NCI-H1417 (cell line): ENCODE measurements around the gene PROS1.
"Not testable (repeated sequence)": the region's sequence is repeated elsewhere in the genome, so short reads cannot be mapped to it uniquely, and the experiment has no call there.

Source experiments
- DNase-seq, 3 experiments: peaks; one replicate each; lab custom pipeline; 2025; lab: John Stamatoyannopoulos, UW

PROS1 gene

GRCh38 chr3:93873412-93873811, 100.3 kb downstream of the PROS1 start:
- not testable (repeated sequence) for DNase-seq

- DNase-seq = no peak
Measured at GRCh38 chr3:93867425-93867824, 106.3 kb downstream of the PROS1 start.

DNA sequence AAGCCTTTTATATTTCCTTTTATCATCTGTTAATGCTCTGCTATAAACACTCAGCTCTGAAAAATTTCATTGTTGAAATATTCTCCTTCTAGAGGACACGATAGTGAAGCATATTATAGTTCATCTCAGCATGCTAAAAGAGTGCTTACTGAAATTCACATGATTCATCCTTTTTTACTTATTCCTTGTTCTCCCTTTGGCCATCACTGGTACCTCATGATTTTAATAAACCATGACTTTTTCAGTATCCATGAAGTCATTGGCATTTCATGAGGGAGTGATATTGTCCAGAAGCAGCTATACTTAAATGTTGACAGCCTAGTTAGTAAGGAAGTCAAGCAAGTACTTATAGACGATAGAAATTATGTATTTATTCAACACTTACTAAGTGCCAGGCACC, 112.7 kb downstream of the PROS1 start:
- no peak for DNase-seq

GRCh38 chr3:93855401-93855800, 118.3 kb downstream of the PROS1 start:
- no peak for DNase-seq

DNA sequence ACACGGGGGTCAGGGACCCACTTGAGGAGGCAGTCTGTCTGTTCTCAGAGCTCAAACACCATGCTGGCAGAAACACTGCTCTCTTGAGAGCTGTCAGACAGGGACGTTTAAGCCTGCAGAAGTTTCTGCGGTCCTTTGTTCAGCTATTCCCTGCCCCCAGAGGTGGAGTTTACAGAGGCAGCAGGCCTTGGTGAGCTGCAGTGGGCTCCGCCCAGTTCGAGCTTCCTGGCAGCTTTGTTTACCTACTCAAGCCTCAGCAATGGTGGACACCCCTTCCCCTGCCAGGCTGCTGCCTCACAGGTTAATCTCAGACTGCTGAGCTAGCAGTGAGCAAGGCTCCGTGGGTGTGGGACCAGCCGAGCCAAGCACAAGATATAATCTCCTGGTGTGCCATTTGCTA, 121.5 kb downstream of the PROS1 start:
- peak in 1 of 3 experiments; percentile 28 for DNase-seq

DNA sequence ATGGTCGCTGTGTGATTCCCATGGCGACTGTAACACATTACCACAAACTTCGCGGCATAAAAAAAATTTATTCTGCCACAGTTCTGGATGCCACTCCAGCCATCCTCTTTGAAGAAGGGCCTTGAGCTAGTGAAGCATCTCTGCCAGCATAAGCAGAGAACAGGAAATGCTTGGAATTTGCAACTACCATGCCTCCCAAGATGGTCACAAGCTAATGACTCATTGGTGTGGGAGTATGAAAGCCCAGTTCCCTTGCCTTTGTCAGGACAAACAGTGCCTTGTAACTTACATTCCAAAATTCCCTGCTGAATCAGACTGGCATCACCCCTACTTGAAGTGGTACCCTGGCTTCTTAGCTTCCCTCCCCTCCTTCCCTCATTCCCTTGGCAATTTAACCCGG, 129.7 kb downstream of the PROS1 start:
- no peak for DNase-seq

DNA sequence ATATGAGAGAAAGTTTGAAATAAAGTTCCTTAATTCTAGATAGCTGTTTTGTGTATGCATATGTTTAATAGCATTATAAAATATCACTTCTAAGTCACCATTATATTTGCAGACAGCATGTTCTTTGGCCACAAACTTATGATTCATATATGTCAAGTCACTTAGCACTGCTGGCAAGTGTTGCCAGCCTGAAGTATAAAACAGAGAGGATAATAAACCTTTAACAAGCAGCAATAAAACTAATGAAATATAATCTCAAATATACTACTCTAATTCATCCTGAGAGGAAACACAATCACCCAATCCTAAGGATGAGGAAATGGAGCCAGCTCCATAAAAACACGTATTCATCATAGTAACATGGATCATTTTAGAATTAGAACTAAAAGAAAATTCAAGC, 134.5 kb downstream of the PROS1 start:
- DNase-seq = not testable (repeated sequence)
